Mesenteric fat pad (tissue), 1 donor: ENCODE data around the gene SERPINE2. TPM values are rescaled to one million over a fixed set of nuclear protein-coding genes. Genes with fewer than 3 reads are reported as not detected.
A peak's percentile ranks its signal among the peaks of the same experiment; 100 is the strongest.

Source experiments
- DNase-seq: peaks from one replicate; pipeline ENCODE4 v3.0.0-alpha.2; 2020; ENCODE audit warnings: low spot score
- total RNA-seq: library from RNA; stranded (reverse); fragmentation: NEBNext Ultra II Directional; extraction: Animal tissue kit (Norgen Biotek cat#: 25700); gene quantifications from one replicate; pipeline ENCODE4 v1.2.1, GENCODE V29; 2021
- donor health status: DM: yes; HTN: yes; CAD: no.

SERPINE2 gene
- total RNA-seq, 1 donor from 2014 or later = 56.4 TPM

DNA sequence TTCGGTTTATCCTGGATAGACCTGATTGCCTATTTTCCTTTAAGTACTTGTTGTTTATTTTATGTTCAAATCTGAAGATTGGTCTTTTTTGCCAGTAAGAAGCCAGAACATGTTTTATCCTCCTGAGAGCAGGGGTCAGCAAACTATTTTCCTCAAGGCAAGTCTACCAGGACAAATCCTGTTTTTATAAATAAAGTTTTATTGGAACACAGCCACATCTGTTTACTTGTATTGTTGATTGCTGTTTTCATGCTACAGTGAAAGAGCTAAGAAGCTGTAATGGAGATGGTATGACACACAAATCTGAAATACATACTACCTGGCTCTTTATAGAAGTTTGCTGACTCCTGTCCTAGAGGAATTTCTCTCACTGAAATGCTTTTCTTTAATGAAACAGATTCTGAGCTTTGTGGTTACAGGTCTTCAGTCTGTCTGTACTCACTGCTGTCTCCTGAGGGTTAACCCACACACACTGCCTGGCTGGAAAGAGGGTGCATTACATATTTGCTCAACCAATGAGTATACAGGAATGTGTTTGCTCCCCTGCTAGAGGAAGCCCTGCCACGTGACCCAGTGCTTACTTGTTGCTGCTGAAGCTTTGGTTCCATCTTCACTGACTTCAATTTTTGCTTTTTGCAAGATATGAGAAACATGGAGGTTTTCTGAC is 59.2 kb downstream of the SERPINE2 start:
- no peak for DNase-seq

DNA sequence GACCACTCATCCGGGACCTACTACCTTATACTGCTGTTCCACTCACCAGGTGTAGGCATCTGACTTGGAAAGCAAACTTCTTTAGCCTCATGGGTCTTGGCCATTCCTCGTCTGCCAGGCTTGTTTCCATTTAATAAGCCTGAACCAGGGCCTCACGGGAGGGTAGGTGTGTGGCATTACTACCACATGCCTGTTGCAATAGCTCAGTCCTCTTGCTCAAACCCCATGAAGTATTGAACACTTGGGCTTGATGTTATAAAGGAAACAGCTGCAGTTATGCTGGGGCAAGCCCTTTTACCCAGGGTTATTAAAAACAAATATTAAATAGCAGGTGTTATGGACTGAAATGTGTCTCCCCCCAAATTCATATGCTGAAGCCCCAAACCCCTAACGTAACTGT is 60.6 kb downstream of the SERPINE2 start:
- DNase-seq = no peak

DNA sequence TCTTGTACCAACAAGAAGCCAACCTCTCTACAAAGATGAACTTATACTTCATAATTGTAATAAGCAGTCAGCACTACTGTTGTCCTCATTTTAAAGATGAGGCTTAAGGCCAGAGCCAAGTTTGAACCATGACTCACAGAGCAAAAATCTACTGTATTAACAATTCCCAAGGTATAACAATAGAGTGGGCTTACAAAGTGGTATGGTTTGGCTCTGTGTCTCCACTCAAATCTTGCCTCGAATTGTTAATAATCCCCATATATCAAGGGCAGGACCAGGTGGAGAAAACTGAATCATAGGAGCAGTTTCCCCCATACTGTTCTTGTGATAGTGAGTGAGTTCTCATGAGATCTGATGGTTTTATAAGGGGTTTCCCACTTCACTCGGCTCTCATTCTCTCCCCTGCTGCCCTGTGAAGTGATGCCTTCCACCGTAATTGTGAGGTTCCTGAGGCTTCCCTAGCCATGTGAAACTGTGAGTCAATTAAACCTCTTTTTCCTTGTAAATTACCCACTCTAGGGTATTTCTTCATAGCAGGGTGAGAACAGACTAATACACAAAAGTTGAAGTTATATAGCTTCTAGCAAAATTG is 62.4 kb downstream of the SERPINE2 start:
- DNase-seq = no peak

DNA sequence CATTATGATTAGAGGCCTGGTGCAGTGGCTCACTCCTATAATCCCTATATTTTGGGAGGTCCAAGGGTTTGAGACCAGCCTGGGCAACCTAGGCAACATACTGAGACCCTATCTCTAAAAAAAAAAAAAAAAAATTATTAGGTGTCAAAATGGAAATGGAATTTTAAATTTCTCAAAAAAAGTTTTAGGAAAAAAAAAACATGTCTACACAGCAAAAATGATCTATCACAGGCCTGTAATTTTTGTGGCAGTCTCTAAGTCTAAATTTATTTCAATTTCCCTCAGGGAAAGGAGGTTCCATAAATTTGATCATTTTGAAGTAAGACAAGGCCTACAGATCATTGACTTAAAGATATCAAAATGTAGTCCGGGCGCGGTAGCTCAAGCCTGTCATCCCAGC is 65.5 kb downstream of the SERPINE2 start:
- DNase-seq = no peak

DNA sequence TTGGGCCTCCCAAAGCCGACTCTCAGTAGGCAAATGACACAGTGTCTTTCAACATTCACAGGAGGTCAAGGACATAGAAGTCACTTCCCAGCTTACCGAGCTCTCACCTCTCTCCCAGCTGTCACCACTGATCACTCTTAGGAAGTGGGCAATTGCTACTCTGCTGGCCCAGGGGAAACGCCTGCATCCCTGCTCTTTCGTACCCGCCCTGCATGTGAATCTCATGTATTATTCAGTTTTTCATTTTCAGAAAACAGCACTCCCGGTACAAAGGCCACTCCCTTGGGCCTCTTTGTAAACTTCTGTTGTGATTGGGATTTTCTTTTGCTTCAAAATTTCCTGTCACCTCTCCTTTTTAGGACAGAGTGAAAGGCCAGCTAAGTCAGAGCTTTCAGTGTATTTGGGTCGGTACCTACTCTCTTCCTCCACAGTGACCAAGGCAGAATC is 66.4 kb downstream of the SERPINE2 start:
- DNase-seq = no peak

DNA sequence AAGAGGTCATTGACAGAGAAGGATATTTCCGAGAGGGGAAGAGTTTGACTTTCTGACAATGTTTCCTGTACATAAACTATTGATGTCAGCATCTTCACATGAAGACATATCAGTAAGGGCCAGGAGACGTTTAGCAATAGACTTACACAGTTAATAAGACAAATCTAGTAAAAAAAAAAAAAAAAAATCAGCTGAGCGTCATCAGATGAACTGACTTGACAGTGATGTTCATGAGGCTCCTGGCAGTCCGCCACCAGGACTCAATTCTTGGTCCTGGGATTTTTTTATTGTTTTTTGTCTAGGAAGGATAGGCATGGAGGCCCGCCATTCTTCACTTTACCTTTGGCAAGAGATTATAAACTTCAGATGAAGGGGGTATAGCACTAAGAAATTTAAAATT is 67.4 kb downstream of the SERPINE2 start:
- no peak for DNase-seq

DNA sequence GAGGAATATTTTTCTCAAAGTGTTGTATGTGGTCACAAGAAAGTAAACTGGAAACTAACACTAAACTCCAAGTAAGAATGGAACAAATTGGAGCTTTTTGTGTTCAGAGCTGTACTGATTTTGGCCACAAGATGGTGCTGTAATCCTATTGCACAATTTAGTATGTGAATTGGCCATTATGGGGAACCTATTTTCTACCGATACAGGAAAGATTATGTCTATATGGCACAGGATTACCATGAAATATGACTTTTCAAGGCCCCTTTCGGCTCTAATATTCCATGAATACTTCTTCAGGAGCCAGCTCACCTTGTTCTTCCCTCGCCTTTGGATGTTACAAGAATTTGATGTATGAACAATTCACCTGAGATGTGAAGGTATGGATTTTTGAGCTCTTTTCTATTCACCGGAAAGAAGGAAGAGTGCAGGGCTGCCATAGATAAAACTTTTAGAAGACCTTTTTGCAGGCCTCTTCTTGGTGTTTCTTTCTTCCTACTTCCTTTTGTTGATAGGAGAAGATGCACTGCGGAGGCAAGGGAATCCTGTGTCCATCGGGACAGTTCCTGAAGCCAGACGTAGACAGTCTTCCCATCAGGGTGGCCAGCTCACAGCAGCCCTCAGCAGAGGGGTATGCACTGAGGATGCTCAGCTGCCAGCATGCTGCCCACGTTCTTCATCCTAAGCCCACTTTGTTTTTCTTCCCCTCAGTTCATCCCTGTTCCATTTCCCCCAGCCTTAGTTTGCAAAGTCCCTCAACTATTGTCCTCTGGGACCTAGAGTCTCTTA is 68.5 kb downstream of the SERPINE2 start:
- DNase-seq = no peak

DNA sequence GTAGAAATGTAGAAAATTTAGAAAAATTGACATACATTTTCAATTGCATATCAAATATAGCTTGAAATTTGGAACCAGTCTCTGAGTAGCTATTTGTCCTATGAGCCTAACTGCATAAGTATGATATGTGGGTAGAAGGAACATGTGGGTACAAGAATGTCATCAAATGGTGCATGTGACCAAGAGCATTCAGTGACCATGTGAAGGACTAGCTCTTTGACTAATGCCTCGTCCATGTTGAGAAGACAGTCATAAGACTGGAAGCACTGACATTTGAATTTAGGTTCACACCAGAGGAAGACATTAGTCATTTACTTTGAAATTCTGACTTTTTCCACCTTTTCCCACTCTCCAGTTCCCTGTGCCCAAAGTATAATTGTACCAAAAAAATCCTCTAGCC is 69.2 kb downstream of the SERPINE2 start:
- no peak for DNase-seq

DNA sequence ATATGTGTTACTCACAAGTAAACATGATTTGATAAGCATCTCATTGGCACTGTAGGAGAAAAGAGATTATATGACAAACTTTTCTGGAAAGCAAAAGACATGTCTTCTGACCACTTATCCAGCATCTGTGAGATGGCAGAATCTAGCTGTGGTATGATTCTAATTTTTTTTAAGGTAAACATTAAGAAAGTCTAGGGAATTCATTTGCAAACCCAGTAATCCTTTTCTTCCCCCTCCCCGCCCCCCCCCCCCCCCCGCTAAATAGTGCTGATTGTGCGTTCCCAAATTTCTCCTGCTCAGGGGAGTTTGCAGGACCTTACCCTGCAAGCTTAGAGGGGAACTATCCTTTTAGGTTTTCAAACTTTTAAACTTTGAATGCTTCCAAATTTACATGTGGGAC is 69.8 kb downstream of the SERPINE2 start:
- no peak for DNase-seq

DNA sequence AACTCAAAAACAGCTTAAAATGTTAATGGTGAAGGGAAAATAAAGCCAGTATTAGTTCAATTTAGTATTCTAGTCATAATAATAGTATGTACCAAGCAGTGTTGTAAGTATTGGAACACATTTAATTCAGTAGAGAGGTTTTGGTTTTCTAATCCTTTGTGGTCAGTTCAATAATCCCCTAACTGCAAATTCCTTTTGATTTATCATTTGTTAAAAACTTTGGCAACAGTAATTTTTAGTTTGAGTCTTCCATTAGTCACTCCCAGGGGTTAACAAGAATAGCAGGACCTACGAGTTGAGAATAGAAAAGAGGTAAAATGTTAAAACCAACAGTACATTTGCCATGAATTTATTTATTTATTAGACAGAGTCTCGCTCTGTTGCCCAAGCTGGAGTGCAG is 71.1 kb downstream of the SERPINE2 start:
- no peak for DNase-seq

DNA sequence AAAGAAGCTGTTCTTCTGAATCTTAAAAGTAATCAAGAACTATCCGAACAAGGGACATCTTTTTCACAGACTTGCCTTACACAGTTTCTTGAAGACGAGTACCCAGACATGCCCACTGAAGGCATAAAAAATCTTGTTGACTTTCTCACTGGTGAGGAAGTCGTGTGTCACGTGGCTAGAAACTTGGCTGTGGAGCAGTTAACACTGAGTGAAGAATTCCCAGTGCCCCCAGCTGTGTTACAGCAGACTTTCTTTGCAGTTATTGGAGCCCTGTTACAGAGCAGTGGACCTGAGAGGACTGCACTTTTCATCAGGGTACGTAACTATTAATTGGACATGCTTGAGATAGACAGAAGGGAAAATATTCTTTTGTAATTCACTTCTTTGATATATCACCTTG is 79.4 kb downstream of the SERPINE2 start:
- DNase-seq = no peak

DNA sequence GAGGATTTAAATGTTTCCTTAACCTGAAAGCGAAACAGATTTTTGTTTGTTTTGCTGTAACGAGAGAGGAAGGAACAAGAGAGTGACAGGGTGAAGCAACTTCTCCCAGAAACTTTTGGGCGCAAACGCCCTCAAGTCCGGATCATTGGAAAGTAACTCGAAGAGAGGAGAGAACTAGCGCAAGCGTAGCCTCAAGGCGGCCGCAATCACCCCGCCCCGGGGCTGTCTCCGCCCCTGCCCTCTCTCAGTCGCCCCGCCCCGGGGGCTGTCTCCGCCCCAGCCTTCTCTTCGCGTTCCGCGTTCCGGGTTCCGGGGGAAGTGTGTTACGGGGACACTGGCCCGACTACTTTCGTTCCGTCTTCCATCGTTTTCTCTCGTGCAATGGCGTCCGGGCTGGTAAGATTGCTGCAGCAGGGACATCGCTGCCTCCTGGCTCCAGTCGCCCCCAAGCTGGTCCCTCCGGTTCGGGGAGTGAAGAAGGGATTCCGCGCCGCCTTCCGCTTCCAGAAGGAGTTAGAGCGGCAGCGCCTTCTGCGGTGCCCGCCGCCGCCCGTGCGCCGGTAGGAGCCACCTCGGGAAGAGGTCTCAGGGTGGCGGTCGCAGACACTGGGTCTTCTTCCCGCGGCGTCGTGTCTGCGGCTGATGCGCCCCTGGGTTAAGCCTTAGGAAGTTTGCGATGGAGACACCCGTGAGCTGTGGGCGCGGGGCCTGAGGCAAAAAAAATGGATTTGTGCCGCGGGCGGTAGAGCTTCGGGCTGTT is 81.8 kb downstream of the SERPINE2 start, which contains the start of gene MRPL44:
MRPL44 (plus strand) TSS at position 372 of the 760 bp plus-strand sequence; CDS start at position 382, 10 bp downstream.
- peak; percentile 99 for DNase-seq

DNA sequence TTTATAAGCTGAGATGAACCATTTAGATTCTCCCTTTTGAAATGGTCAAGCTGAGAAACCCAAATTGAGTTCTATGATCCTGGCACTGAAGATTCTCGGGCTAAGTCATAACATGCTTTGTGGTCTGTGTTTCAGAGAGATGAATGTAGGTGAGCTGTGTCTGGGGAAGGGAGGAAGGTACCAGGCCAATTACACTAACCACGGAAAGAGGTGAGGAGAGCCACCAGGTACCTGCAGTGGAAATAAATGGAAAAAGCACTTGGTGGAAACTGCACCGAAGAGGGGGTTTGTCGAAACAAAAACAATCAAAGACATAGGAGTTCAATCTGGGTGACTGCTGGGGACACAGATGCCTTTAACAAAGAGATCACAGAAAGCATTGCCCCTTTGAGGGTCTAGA is 82.8 kb downstream of the SERPINE2 start:
- no peak for DNase-seq

DNA sequence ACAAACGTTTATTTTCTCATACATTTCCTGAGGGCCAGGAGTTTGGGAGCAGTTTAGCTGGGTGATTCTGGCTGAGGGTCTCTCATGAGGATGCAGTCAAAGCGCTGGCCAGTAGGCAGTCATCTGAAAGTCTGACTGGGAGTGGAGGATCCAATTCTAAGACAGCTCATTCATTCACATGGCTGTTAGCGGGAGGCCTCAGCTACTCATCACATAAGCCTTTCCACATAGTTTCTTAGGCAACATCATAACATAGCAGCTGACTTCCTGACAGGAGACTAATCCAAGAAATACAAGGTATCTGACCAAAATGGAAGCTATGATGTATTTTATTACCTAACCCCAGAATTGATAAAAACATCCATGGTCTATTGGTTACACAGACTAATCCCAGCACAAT is 84.7 kb downstream of the SERPINE2 start:
- DNase-seq = no peak

DNA sequence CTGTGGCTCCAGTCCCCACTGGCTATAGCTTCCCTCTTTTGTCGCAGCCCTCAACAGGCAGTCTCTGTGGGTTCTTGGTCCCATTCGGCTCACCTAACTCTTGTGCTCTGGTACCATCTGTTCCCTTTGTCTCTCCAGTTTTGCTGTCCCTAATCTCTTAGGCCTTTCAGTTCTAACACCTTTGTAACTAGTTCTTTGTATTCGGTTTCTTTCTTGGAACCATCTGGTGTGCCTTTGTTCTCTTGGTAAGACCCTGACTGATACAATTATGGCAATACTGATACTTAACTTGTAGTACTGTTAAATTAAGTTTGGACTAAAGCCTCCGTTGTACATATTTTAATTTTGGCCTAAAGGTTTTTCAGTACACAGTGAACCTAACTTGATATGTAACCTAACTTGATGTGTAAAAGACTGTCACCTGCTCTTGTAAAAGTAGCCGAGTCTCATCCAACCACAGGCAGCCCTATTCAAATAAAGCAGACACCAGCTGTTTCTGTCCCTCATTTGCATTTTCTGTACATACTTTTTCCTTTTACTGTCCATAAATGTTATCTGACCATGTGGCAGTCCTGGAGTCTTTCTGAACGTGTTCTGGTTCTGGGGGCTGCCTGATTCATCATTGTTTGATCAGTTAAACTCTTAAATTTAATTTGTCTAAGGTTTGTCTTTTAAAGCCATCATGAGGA is 86.7 kb downstream of the SERPINE2 start:
- no peak for DNase-seq

DNA sequence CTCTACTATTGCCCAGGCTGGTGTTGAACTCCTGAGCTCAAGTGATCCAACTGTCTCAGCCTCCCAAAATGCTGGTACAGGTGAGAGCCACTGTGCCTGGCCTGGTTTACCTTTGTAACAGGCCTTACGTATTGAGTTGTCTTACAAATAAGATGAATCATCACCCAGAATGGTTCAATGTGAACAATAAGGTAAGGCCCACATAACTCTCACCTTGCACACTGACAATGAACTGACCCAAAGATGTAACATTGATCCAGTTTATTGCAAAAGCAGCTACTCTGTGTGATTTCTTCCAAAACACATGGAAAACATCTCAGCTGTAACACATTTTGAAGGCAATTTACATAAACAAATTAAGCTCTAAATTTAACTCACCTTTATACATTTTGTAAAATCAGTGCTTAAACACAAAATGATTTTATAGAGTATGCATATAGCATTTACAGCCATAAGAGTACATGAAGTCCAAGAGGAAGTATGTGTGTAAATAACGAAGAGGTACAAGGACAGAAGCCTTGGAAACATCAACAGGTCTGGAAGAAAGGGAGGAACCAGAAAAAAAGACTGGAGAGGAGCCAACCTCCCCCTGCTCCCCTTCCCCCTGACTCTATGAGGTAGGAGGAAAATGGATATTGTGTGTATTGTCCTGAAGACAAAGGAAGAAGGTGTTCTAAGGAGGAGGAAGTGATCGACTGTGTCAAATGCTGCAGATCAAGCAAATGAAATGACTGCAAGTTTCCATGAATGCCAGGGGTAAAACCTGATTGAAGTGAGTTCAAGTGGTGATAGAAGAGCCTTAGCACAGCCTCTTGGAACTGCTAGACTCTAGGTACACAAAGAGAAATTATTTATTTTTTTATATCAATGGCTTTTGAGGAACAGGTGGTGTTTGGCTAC is 88.4 kb downstream of the SERPINE2 start:
- no peak for DNase-seq

DNA sequence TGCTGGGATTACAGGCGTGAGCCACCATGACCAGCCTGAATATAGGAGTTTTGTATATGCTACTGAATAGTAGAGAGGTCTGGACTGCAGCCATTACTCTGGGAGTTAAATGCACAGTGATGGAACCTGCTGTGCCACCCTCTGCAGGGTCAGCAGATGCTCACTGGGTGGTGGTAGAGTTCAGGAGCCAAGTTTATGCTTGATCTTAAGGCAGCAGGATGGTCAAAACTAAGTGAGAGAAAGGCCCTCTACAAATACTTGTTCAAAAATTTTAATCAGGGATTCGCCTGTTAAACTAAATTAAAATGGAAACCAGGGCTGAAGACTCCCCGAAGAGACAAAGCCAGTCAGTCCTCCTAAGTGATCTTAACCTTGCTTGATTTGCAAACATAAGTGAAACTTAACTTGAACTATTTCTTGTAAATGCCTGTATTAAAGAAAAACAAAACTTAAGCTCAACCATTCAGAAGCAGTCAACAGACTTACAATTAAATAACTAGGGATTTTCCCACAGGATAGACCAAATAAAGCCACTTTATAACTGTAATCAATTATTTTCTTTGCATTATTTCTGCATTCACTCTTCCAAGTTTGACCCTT is 89.7 kb downstream of the SERPINE2 start:
- no peak for DNase-seq

DNA sequence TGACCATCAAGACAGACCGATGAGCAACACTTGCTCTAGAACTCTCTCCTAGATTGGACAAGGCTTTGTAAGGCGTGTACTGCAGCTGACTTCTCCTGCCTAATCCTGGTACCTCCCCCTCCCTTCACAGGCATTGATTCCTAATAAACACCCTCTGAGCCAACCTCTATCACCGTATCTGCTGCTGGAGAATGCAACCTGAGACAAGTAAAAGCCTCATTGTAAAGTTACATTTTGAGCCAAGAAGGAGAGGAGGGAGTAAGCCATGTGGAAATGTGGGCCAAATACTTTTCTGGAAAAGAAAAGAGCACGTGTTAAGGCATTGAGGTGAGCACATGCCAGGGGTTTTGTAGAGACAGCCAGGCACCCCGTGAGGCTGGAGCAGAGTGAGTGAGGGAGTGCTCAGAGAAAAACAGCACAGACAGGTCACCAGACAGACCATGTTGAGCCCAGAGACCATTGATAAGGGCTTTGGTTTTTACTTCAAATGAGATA is 91.3 kb downstream of the SERPINE2 start:
- DNase-seq = no peak

DNA sequence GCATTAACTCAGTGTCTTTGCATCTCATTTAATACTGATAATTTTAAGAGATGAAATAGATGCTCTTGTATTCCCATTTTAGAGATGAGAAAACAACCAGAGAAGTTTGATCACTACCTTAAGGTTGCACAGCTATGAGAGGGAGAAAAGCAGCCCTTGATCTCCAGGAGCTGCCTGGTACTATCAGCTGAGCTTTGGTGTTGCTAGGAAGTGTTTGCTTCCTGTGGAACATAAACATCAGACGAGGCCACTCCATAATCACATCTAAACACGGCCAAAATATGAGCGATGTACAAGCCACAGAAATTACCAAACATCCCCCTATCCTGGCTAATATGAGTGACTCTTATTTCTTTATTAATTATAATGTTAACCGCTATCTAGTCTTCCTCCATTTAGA is 93.3 kb downstream of the SERPINE2 start:
- DNase-seq = no peak
